HepG2 (cell line): ENCODE data around the gene PANK4. TPM values are rescaled to one million over a fixed set of nuclear protein-coding genes. Genes with fewer than 3 reads are reported as not detected.

Experiments
- ARNT2 ChIP-seq: sonication (generic); formaldehyde crosslinking; IDR thresholded peaks from 2 replicates; pipeline ENCODE4 v1.8.0; 2022; ENCODE audit warnings: mild to moderate bottlenecking, low read depth, missing genetic modification reagents, moderate library complexity
- ATRX ChIP-seq: sonication (generic); formaldehyde crosslinking; IDR thresholded peaks from 2 replicates; pipeline ENCODE4 v1.4.0; 2020; ENCODE audit warnings: missing genetic modification reagents, borderline replicate concordance
- ELF3 ChIP-seq: IDR thresholded peaks from 2 replicates; pipeline ENCODE4 v1.6.1; 2016; ENCODE audit warnings: missing genetic modification reagents, missing compliant biosample characterization
- HNRNPK ChIP-seq: fragments of 200-400 bp; formaldehyde crosslinking; IDR thresholded peaks from 2 replicates; pipeline ENCODE4 v1.6.1; 2018; ENCODE audit warnings: low read length, low read depth, moderate library complexity, mild to moderate bottlenecking; ENCODE audit not compliant: poor library complexity, severe bottlenecking
- HNRNPLL ChIP-seq: fragments of 200-400 bp; formaldehyde crosslinking; IDR thresholded peaks from 2 replicates; pipeline ENCODE4 v1.6.1; 2017; ENCODE audit warnings: mild to moderate bottlenecking, low read depth, low read length; ENCODE audit not compliant: poor library complexity, severe bottlenecking
- KLF16 ChIP-seq, 2 experiments: sonication (generic) in 1 of 2; formaldehyde crosslinking in 1 of 2; IDR thresholded peaks; 2 replicates each; pipeline versions ENCODE4 v1.6.1 to v1.8.0; 2016 to 2023; ENCODE audit warnings: missing genetic modification reagents in 2 of 2, missing compliant biosample characterization in 1 of 2
- KMT2A ChIP-seq: sonication (generic); formaldehyde crosslinking; IDR thresholded peaks from 2 replicates; pipeline ENCODE4 v1.4.0; 2020; ENCODE audit warnings: missing genetic modification reagents
- POLR2AphosphoS5 ChIP-seq: IDR thresholded peaks from 2 replicates; pipeline ENCODE4 v1.6.1; 2012; ENCODE audit warnings: low read depth, low read length
- SRSF9 ChIP-seq: fragments of 200-400 bp; formaldehyde crosslinking; IDR thresholded peaks from 2 replicates; pipeline ENCODE4 v1.6.1; 2018; ENCODE audit warnings: borderline replicate concordance, mild to moderate bottlenecking, low read depth, low read length; ENCODE audit not compliant: insufficient read depth, poor library complexity, severe bottlenecking
- TSC22D2 ChIP-seq: sonication (generic); formaldehyde crosslinking; IDR thresholded peaks from 2 replicates; pipeline ENCODE4 v1.5.1; 2020; ENCODE audit warnings: missing genetic modification reagents, mild to moderate bottlenecking, borderline replicate concordance
- ZBTB1 ChIP-seq: sonication (generic); formaldehyde crosslinking; IDR thresholded peaks from 2 replicates; pipeline ENCODE4 v1.4.0; 2020; ENCODE audit warnings: missing genetic modification reagents, borderline replicate concordance
- ZEB1 ChIP-seq: IDR thresholded peaks from 2 replicates; pipeline ENCODE4 v1.6.1; 2012; ENCODE audit warnings: mild to moderate bottlenecking, low read depth, inconsistent platforms; ENCODE audit not compliant: insufficient replicate concordance
- ZFP37 ChIP-seq: sonication (generic); formaldehyde crosslinking; IDR thresholded peaks from 2 replicates; pipeline ENCODE4 v1.4.0; 2020; ENCODE audit warnings: missing genetic modification reagents, borderline replicate concordance
- ZFX ChIP-seq: sonication (generic); formaldehyde crosslinking; IDR thresholded peaks from 2 replicates; pipeline ENCODE4 v1.4.0; 2020; ENCODE audit warnings: mild to moderate bottlenecking, low read depth, missing genetic modification reagents, moderate library complexity
- ZMYM4 ChIP-seq: sonication (generic); formaldehyde crosslinking; IDR thresholded peaks from 2 replicates; pipeline ENCODE4 v1.8.1; 2023; ENCODE audit warnings: mild to moderate bottlenecking, missing genetic modification reagents
- ZNF124 ChIP-seq: sonication (generic); formaldehyde crosslinking; IDR thresholded peaks from 2 replicates; pipeline ENCODE4 v1.4.0; 2020; ENCODE audit warnings: missing genetic modification reagents
- ZNF260 ChIP-seq: sonication (generic); formaldehyde crosslinking; IDR thresholded peaks from 2 replicates; pipeline ENCODE4 v1.4.0; 2020; ENCODE audit warnings: missing genetic modification reagents, low read depth, mild to moderate bottlenecking, borderline replicate concordance
- polyA plus RNA-seq, 8 experiments: library from polyadenylated mRNA; depleted of rRNA in 3 of 8; stranded (reverse) in 7 of 8; unstranded in 1 of 8; fragments of >200 nt; fragmentation: Illumina TruSeq in 4 of 8; extraction: Trizol in 4 of 8; gene quantifications; 2 replicates each; pipeline versions ENCODE4 v1.2.1 to v1.2.3, GENCODE V29; 2011 to 2016; ENCODE audit warnings: low read depth in 4 of 8, missing spikeins in 1 of 8, mixed read lengths in 1 of 8; ENCODE audit not compliant: insufficient read depth in 1 of 8
- total RNA-seq, 5 experiments: library from RNA; depleted of rRNA; stranded (reverse); fragments of >200 nt; fragmentation: Illumina TruSeq; extraction: Trizol; gene quantifications; 2 replicates each; pipeline ENCODE4 v1.2.3, GENCODE V29; 2016; ENCODE audit warnings: low read depth in 1 of 5
- TF ChIP-seq, protein P1 (sequence below): sonication (generic); formaldehyde crosslinking; IDR thresholded peaks from 2 replicates; pipeline ENCODE4 v1.5.1; 2020; ENCODE audit warnings: mild to moderate bottlenecking, missing genetic modification reagents, moderate library complexity
- TF ChIP-seq, protein P2 (sequence below), 2 experiments: sonication (generic) in 1 of 2; formaldehyde crosslinking in 1 of 2; IDR thresholded peaks; 2 replicates each; pipeline versions ENCODE4 v1.4.0 to v1.6.1; 2018 to 2020; ENCODE audit warnings: missing genetic modification reagents in 2 of 2, borderline replicate concordance in 1 of 2, low read depth in 1 of 2, mild to moderate bottlenecking in 1 of 2, missing biosample characterization in 1 of 2
- TF ChIP-seq, protein P3 (sequence below): sonication (generic); formaldehyde crosslinking; IDR thresholded peaks from 2 replicates; pipeline ENCODE4 v1.5.1; 2020; ENCODE audit warnings: missing genetic modification reagents, mild to moderate bottlenecking, borderline replicate concordance

PANK4 gene
- total and polyA plus RNA-seq, 2 of the 13 experiments (the other 11 are each of a cell fraction or from before 2014, with no cell fraction given), result 17.4 to 19.3 TPM

DNA sequence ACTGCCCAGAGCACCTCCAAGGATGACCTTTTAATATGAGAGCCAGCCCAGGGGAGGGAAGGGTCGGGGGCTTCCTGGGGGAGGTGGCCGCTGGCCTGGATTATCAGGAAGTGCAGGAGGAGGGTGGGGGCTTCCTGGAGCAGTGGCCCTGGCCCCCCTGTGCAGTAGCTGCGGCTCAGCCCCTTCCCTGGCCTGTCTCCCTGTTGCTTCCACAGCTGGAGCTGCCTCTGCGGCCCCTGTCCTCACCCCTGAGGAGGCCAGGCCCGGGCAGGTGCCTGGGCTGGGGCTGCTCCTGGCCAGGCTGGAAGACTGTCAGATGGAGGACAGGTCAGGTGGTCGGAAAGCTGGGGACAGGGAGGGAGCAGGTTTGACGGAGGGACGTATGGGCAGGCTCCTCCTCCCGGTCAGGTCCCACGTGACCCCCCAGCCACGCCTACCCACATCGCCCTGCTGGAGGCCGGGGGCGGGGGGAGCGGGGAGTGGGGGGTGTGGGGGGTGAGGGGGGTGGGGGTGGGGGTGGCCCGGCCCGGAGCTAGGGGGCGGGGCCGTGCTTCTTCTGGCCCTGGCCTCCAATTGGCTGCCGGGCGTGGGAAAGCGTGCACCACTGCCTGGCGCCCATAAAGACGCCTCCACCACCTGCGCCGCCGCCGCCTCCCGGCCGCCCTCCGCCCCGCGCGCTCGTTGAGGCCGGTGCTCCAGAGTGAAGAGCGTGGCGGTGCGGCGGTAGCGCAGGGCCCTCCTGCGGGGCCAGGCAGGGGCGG, 19.5 kb upstream of the PANK4 start (continued):
- TF ChIP-seq, protein P1, sequence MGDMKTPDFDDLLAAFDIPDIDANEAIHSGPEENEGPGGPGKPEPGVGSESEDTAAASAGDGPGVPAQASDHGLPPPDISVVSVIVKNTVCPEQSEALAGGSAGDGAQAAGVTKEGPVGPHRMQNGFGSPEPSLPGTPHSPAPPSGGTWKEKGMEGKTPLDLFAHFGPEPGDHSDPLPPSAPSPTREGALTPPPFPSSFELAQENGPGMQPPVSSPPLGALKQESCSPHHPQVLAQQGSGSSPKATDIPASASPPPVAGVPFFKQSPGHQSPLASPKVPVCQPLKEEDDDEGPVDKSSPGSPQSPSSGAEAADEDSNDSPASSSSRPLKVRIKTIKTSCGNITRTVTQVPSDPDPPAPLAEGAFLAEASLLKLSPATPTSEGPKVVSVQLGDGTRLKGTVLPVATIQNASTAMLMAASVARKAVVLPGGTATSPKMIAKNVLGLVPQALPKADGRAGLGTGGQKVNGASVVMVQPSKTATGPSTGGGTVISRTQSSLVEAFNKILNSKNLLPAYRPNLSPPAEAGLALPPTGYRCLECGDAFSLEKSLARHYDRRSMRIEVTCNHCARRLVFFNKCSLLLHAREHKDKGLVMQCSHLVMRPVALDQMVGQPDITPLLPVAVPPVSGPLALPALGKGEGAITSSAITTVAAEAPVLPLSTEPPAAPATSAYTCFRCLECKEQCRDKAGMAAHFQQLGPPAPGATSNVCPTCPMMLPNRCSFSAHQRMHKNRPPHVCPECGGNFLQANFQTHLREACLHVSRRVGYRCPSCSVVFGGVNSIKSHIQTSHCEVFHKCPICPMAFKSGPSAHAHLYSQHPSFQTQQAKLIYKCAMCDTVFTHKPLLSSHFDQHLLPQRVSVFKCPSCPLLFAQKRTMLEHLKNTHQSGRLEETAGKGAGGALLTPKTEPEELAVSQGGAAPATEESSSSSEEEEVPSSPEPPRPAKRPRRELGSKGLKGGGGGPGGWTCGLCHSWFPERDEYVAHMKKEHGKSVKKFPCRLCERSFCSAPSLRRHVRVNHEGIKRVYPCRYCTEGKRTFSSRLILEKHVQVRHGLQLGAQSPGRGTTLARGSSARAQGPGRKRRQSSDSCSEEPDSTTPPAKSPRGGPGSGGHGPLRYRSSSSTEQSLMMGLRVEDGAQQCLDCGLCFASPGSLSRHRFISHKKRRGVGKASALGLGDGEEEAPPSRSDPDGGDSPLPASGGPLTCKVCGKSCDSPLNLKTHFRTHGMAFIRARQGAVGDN (CRISPR knock-in tag), result 0 out of 2 replicates have a peak, but pooled peaks have one; percentile 74
- TF ChIP-seq ARNT2 (CRISPR knock-in tag), result peak; percentile 63
- TF ChIP-seq SRSF9, result no peak
- TF ChIP-seq ATRX (CRISPR knock-in tag), result no peak
- no peak for TF ChIP-seq ZNF124 (CRISPR knock-in tag)
- TF ChIP-seq ELF3, result 0 out of 2 replicates have a peak, but pooled peaks have one; percentile 22
- peak; percentile 49; the same call in 1 of the 2 replicates for TF ChIP-seq POLR2AphosphoS5
- TF ChIP-seq ZFP37 (CRISPR knock-in tag), result no peak
- peak; percentile 99 for TF ChIP-seq HNRNPK
- TF ChIP-seq ZMYM4, result 0 out of 2 replicates have a peak, but pooled peaks have one; percentile 15
- peak in 1 of 2 experiments; percentile 57; a peak in 1 of 4 replicates for TF ChIP-seq KLF16 (CRISPR knock-in tag; IDR thresholded peaks at IDR 0.05)
- peak; percentile 71; the same call in 1 of the 2 replicates for TF ChIP-seq ZNF260
- TF ChIP-seq TSC22D2 (CRISPR knock-in tag), result no peak
- TF ChIP-seq ZFX (CRISPR knock-in tag), result peak; percentile 68
- TF ChIP-seq KMT2A (CRISPR knock-in tag), result no peak
- TF ChIP-seq ZBTB1, result no peak
- TF ChIP-seq, protein P2, sequence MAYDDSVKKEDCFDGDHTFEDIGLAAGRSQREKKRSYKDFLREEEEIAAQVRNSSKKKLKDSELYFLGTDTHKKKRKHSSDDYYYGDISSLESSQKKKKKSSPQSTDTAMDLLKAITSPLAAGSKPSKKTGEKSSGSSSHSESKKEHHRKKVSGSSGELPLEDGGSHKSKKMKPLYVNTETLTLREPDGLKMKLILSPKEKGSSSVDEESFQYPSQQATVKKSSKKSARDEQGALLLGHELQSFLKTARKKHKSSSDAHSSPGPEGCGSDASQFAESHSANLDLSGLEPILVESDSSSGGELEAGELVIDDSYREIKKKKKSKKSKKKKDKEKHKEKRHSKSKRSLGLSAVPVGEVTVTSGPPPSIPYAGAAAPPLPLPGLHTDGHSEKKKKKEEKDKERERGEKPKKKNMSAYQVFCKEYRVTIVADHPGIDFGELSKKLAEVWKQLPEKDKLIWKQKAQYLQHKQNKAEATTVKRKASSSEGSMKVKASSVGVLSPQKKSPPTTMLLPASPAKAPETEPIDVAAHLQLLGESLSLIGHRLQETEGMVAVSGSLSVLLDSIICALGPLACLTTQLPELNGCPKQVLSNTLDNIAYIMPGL (CRISPR knock-in tag; IDR thresholded peaks at IDR 0.05; ENCODE audit: borderline replicate concordance in 1 of 2, low read depth in 1 of 2), result peak; percentile 0 to 40; a peak in 1 of 4 replicates
- TF ChIP-seq, protein P3, sequence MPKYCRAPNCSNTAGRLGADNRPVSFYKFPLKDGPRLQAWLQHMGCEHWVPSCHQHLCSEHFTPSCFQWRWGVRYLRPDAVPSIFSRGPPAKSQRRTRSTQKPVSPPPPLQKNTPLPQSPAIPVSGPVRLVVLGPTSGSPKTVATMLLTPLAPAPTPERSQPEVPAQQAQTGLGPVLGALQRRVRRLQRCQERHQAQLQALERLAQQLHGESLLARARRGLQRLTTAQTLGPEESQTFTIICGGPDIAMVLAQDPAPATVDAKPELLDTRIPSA (CRISPR knock-in tag), result no peak
- TF ChIP-seq ZEB1, result peak; percentile 17
- TF ChIP-seq HNRNPLL, result peak; percentile 97
